PC-3 (cell line): ENCODE measurements around the gene CALR3. TPM values are rescaled to one million over a fixed set of nuclear protein-coding genes. Genes with fewer than 3 reads are reported as not detected.

Source experiments
- ATAC-seq: fragments of 200-7000 bp; cut with Tn5 transposase; 2 replicates; pipeline ENCODE4 v1.9.1; 2020; ENCODE audit warnings: mild to moderate bottlenecking, moderate library complexity
- BruUV-seq: library from RNA; stranded (reverse); fragments of 400-500 nt; replicated peaks from 2 replicates; lab custom pipeline; 2021; lab: Mats Ljungman, UMichigan
- CTCF ChIA-PET: fragments of 300-600 bp; sonication (Branson Sonifier 250); formaldehyde crosslinking; loops from one replicate; lab custom pipeline; 2022; ENCODE audit warnings: antibody characterized with exemption; lab: Charles Lee
- POLR2A ChIA-PET: fragments of 300-600 bp; sonication (Branson Sonifier 250); formaldehyde crosslinking; loops from one replicate; lab custom pipeline; 2022; ENCODE audit warnings: antibody characterized with exemption; ENCODE audit not compliant: unreplicated experiment; lab: Charles Lee
- DNase-seq: peaks from one replicate; pipeline ENCODE4 v3.0.0-alpha.2; 2015
- H2AFZ ChIP-seq: fragments of 300-600 bp; sonication (generic); 2 replicates; pipeline ENCODE4 v1.6.0; 2016; ENCODE audit warnings: antibody characterized with exemption, low read length
- H3F3A ChIP-seq: fragments of 300-600 bp; sonication (generic); one replicate; pipeline ENCODE4 v1.6.0; 2017; ENCODE audit warnings: antibody characterized with exemption, low read length, control low read depth, mild to moderate bottlenecking; ENCODE audit not compliant: unreplicated experiment
- H3K27ac ChIP-seq: fragments of 300-600 bp; sonication (generic); 2 replicates; pipeline ENCODE4 v1.5.1; 2016; ENCODE audit warnings: mild to moderate bottlenecking, low read length
- H3K27me3 ChIP-seq: fragments of 300-600 bp; sonication (generic); 2 replicates; pipeline ENCODE4 v1.6.1; 2016; ENCODE audit warnings: low read length, mixed read lengths
- H3K36me3 ChIP-seq: fragments of 300-600 bp; sonication (generic); 2 replicates; pipeline ENCODE4 v1.6.1; 2016; ENCODE audit warnings: low read depth, mixed run types, low read length, mixed read lengths
- H3K4me1 ChIP-seq: fragments of 300-600 bp; sonication (generic); 2 replicates; pipeline ENCODE4 v1.5.1; 2016; ENCODE audit warnings: low read length; ENCODE audit not compliant: insufficient read depth
- H3K4me2 ChIP-seq: fragments of 300-600 bp; sonication (generic); 2 replicates; pipeline ENCODE4 v1.6.0; 2016; ENCODE audit warnings: low read length
- H3K4me3 ChIP-seq: fragments of 300-600 bp; sonication (generic); 2 replicates; pipeline ENCODE4 v1.5.1; 2016; ENCODE audit warnings: mild to moderate bottlenecking, low read length, mixed read lengths
- H3K79me2 ChIP-seq: fragments of 300-600 bp; sonication (generic); 2 replicates; pipeline ENCODE4 v1.6.1; 2017; ENCODE audit warnings: low read length, mixed read lengths
- H3K9ac ChIP-seq: fragments of 300-600 bp; sonication (generic); 2 replicates; pipeline ENCODE4 v1.6.0; 2016; ENCODE audit warnings: mild to moderate bottlenecking, low read length
- H3K9me2 ChIP-seq: fragments of 300-600 bp; sonication (generic); replicated peaks from 2 replicates; pipeline ENCODE4 v1.6.1; 2016; ENCODE audit warnings: mixed run types, low read length, mixed read lengths
- H3K9me3 ChIP-seq: fragments of 300-600 bp; sonication (generic); 2 replicates; pipeline ENCODE4 v1.6.1; 2016; ENCODE audit warnings: low read length, mixed read lengths
- H4K20me1 ChIP-seq: fragments of 300-600 bp; sonication (generic); 2 replicates; pipeline ENCODE4 v1.6.1; 2016; ENCODE audit warnings: low read length, mixed read lengths
- CTCF ChIP-seq: fragments of 300-600 bp; sonication (generic); conservative IDR thresholded peaks from 2 replicates; pipeline ENCODE4 v1.5.1; 2017; ENCODE audit warnings: antibody characterized with exemption, low read depth, mild to moderate bottlenecking, low read length
- EZH2 ChIP-seq: fragments of 300-600 bp; sonication (generic); IDR thresholded peaks from one replicate; pipeline ENCODE4 v1.6.1; 2017; ENCODE audit warnings: antibody characterized with exemption, mild to moderate bottlenecking, low read length; ENCODE audit not compliant: unreplicated experiment
- EZH2phosphoT487 ChIP-seq: fragments of 300-600 bp; sonication (generic); IDR thresholded peaks from 2 replicates; pipeline ENCODE4 v1.6.1; 2018; ENCODE audit warnings: mild to moderate bottlenecking, antibody characterized with exemption, low read length, borderline replicate concordance
- intact Hi-C: fragments of 100-400 bp; cut with micrococcal nuclease; formaldehyde crosslinking; loops from 2 replicates; pipeline ENCODE4 v1.9.0; 2023
- total RNA-seq: library from RNA; depleted of rRNA; stranded (reverse); fragments of >200 nt; gene quantifications from 2 replicates; pipeline ENCODE4 v1.2.3, GENCODE V29; 2014

Gene CALR3
- total RNA-seq, 1 experiment from 2014 or later, result 0.47 TPM

- POLR2A ChIA-PET, result no interaction called here
- peaks cover 8% of the 10 kb centered on the region; the same call in 1 of the 2 replicates for H4K20me1 ChIP-seq
Measured at GRCh38 chr19:16527334-16527935, 31.5 kb upstream of the CALR3 start.

GRCh38 chr19:16525751-16526481, 29.9 kb upstream of the CALR3 start:
- POLR2A ChIA-PET, result no interaction called here
- Histone ChIP-seq H3K36me3 (peaks cover 66% of the 10 kb centered on the region), H2AFZ (no peak overlapping the region), H3K27me3 (no peaks in the 10 kb centered on the region), H3K9me3 (no peaks in the 10 kb centered on the region), H3K4me3 (no peak overlapping the region), H3K27ac (no peak overlapping the region), H3K9me2 (no peaks in the 10 kb centered on the region), H3K79me2 (no peaks in the 10 kb centered on the region), H4K20me1 (peaks cover 8% of the 10 kb centered on the region; the same call in 1 of the 2 replicates), H3F3A (no peaks in the 10 kb centered on the region), H3K9ac (no peak overlapping the region), H3K4me2 (no peak overlapping the region), H3K4me1 (peaks cover 4% of the 10 kb centered on the region; the same call in 1 of the 2 replicates)
- ATAC-seq (no peak), DNase-seq (no peak)
- intact Hi-C loops, result no loop called here
- BruUV-seq, result no TSS peak
- CTCF ChIA-PET, result no interaction called here
- TF ChIP-seq EZH2 (no peak), EZH2phosphoT487 (no peak), CTCF (no peak)

More at GRCh38 chr19:16527334-16527935, 31.5 kb upstream of the CALR3 start:
- DNase-seq (no peak), ATAC-seq (peak; percentile 36; the same call in 1 of the 2 replicates)
- no peak overlapping the region for H3K4me2 ChIP-seq
- peaks cover 4% of the 10 kb centered on the region; the same call in 1 of the 2 replicates for H3K4me1 ChIP-seq
- H3F3A ChIP-seq, result no peaks in the 10 kb centered on the region
- intact Hi-C loops, result no loop called here
- TF ChIP-seq EZH2phosphoT487, result no peak
- TF ChIP-seq CTCF, result no peak
- TF ChIP-seq EZH2, result no peak
- H2AFZ ChIP-seq, result no peak overlapping the region
- H3K9me2 ChIP-seq, result no peaks in the 10 kb centered on the region
- no peak overlapping the region for H3K4me3 ChIP-seq
- H3K79me2 ChIP-seq, result no peaks in the 10 kb centered on the region
- H3K9me3 ChIP-seq, result no peaks in the 10 kb centered on the region
- H3K9ac ChIP-seq, result no peak overlapping the region
- peaks cover 73% of the 10 kb centered on the region for H3K36me3 ChIP-seq
- H3K27ac ChIP-seq, result 0 out of 2 replicates have a peak overlapping the region, but pooled peaks have one; percentile 28
- BruUV-seq, result TSS peak; percentile 12
- CTCF ChIA-PET, result no interaction called here
- H3K27me3 ChIP-seq, result no peaks in the 10 kb centered on the region
